Astrocyte of the spinal cord (primary cell): Measurements from ENCODE around the gene CRYBB2.

ENCODE experiments used
- DNase-seq: peaks from one replicate; pipeline ENCODE4 v3.0.0; 2011; ENCODE audit warnings: low read depth, low spot score
- H3K4me3 ChIP-seq: 2 replicates; pipeline ENCODE4 v1.5.1; 2011; ENCODE audit warnings: low read depth, mild to moderate bottlenecking, low read length, moderate library complexity
- in situ Hi-C: cut with HindIII; loops from 2 replicates; pipeline ENCODE4 v1.10.0; 2017; ENCODE audit warnings: low sequenced_read_pairs
- TF ChIP-seq, protein P1 (sequence below): IDR thresholded peaks from 2 replicates; pipeline ENCODE4 v1.5.1; 2012; ENCODE audit warnings: low read depth, mild to moderate bottlenecking, low read length, inconsistent platforms

The CRYBB2 gene

DNA sequence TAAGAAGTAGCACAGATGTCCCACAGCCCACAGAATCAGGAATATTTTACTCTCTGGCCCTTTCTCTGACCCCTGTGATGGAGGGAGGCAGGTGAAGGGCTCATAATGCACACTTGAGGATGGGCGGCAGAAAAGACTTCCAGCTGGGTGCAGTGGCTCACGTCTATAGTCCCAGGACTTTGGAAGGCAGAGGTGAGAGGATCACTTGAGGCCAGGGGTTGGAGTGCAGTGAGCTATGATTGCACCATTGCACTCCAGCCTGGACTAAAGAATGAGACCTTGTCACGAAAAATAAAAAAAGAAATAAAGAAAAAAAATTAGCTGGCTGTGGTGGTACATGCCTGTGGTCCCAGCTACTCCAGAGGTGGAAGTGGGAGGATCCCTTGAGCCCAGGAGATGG lies 33.3 kb upstream of the CRYBB2 start:
- TF ChIP-seq, protein P1, sequence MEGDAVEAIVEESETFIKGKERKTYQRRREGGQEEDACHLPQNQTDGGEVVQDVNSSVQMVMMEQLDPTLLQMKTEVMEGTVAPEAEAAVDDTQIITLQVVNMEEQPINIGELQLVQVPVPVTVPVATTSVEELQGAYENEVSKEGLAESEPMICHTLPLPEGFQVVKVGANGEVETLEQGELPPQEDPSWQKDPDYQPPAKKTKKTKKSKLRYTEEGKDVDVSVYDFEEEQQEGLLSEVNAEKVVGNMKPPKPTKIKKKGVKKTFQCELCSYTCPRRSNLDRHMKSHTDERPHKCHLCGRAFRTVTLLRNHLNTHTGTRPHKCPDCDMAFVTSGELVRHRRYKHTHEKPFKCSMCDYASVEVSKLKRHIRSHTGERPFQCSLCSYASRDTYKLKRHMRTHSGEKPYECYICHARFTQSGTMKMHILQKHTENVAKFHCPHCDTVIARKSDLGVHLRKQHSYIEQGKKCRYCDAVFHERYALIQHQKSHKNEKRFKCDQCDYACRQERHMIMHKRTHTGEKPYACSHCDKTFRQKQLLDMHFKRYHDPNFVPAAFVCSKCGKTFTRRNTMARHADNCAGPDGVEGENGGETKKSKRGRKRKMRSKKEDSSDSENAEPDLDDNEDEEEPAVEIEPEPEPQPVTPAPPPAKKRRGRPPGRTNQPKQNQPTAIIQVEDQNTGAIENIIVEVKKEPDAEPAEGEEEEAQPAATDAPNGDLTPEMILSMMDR, result no peak
- in situ Hi-C loops, result no loop called here
- H3K4me3 ChIP-seq, result no peak overlapping the region
- no peak for DNase-seq

DNA sequence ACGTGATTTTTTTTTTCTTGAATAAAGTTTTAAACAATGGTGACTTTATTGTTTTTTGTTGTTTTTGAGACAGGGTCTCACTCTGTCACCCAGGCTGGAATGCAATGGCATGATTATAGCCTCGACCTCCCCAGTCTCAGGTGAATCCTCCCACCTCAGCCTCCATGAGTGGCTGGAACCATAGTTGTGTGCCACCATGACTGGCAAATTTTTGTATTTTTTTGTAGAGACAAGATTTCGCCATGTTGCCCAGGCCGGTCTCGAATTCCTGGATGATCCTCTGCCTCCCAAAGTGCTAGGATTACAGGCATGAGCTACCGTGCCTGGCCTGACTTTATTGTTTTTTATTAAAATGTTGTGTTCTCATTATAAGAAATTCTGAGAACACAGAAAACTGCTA lies 32.0 kb upstream of the CRYBB2 start:
- in situ Hi-C loops, result no loop called here
- no peak overlapping the region for H3K4me3 ChIP-seq
- no peak for DNase-seq
- TF ChIP-seq, protein P1, result no peak

DNA sequence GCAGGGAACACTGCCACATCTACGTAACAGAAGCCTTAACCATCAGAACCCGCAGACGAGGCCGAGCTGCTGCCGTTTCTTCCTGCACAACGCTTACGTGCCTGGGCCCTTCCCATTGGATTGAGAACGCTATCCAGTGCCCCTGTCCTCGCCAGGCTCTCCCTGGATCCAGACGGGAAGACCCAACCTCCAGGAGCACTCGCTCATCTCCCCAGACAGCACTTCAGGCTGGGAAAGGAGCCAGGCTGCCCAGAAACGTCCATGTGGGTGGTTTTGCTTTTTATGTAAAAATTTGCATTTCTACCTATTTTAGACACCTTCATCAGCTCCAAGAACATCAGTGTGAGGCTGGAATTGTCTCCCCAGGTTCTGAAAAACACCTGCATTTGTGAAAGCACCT lies 27.0 kb upstream of the CRYBB2 start:
- TF ChIP-seq, protein P1, result no peak
- in situ Hi-C loops, result no loop called here
- no peak overlapping the region for H3K4me3 ChIP-seq
- no peak for DNase-seq

DNA sequence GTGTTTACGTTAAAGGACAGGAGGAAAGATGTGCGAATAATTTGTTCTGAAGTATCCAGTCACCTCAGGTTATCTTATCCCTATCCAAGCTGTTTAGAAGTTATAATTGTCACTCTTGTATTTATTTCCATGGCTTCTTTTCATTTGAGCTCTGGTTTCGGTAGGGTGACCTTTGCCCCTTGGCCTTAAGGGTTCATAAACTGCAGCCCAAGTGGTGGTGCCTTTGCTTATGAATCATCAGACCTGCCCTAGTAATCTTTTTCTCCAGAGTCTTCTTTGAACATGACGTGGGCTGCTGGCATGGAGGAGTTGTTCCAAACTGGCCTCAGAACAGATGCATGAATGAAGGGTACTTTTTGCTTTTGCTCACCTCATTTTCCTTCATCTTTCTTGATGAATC lies 26.3 kb upstream of the CRYBB2 start:
- in situ Hi-C loops, result no loop called here
- H3K4me3 ChIP-seq, result no peak overlapping the region
- TF ChIP-seq, protein P1, result no peak
- DNase-seq, result no peak

DNA sequence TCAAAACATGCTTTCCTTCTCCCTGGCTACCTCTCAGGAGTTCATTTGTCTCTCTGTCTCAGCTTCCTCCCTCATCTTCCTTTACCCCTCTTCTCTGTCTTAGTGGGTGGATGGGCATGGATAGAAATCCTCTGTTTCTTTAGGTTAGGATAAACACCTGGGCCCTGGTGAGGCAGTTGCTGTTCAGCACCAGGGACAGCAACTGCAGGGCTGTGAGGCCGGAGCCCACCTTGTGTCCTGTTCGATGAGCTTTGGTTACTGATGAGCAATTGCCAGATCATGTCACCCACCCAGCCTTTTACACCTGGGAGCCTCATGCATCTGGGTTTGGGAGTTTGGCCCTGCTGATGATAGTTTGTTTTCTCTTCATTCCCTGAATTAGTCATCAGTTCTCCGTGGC lies 25.9 kb upstream of the CRYBB2 start:
- in situ Hi-C loops, result no loop called here
- no peak for DNase-seq
- TF ChIP-seq, protein P1, result no peak
- H3K4me3 ChIP-seq, result no peak overlapping the region

DNA sequence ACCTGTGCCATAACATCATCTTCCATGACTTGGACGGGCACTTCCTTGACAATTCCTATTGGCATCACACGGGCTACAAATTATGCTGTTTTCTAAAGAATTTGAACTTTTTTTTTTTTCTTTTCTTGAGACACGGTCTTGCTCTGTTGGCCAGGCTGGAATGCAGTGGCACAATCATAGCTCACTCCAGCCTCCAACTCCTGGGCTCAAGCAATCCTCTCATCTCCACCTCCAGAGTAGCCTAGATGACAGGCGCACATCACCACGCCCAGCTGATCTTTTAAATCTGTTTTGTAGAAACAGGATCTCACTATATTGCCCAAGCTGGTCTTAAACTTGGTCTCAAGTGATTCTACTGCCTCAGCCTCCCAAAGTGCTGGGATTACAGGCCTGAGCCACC lies 23.1 kb upstream of the CRYBB2 start:
- no peak overlapping the region for H3K4me3 ChIP-seq
- TF ChIP-seq, protein P1, result no peak
- in situ Hi-C loops, result no loop called here
- no peak for DNase-seq

DNA sequence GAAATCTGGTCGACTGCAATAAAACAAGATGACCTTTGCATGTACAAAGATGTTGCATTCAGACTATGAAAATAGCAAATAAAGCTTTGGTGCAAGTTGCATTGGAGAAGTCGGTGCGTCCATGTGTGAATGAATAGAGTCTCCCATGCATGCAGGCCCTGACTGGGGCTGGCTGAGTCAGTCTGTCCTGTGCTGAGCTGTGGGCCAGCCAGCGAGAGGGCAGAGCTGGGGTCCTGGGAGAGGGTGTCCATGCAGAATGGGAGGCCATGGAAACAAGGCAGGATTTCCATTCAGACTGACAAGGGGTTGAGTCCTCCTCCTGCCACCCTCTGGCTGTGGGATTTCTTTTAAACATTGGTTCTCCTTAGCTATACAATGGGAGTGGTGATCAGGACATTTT lies 22.1 kb upstream of the CRYBB2 start:
- in situ Hi-C loops, result no loop called here
- no peak for DNase-seq
- TF ChIP-seq, protein P1, result no peak
- no peak overlapping the region for H3K4me3 ChIP-seq
